Glutamatergic neuron (in vitro differentiated cells): ENCODE measurements around the gene MIPEP. TPM values are rescaled to one million over a fixed set of nuclear protein-coding genes. Genes with fewer than 3 reads are reported as not detected.
A peak's percentile ranks its signal among the peaks of the same experiment; 100 is the strongest.

Experiments
- DNase-seq: peaks from one replicate; pipeline ENCODE4 v3.0.0; 2022
- H3K27ac Mint-ChIP-seq: one replicate; pipeline ENCODE4 v1.8.0; 2020; ENCODE audit warnings: mild to moderate bottlenecking, mixed read lengths, inconsistent platforms; ENCODE audit not compliant: unreplicated experiment
- H3K27me3 Mint-ChIP-seq: one replicate; pipeline ENCODE4 v1.8.0; 2020; ENCODE audit warnings: mild to moderate bottlenecking, moderate library complexity, mixed read lengths, inconsistent platforms; ENCODE audit not compliant: unreplicated experiment
- H3K36me3 Mint-ChIP-seq: one replicate; pipeline ENCODE4 v1.8.0; 2020; ENCODE audit warnings: mild to moderate bottlenecking, mixed read lengths, inconsistent platforms; ENCODE audit not compliant: unreplicated experiment
- H3K4me1 Mint-ChIP-seq: one replicate; pipeline ENCODE4 v1.8.0; 2020; ENCODE audit warnings: mild to moderate bottlenecking, low read depth, mixed read lengths, inconsistent platforms; ENCODE audit not compliant: unreplicated experiment
- H3K4me3 Mint-ChIP-seq: one replicate; pipeline ENCODE4 v1.8.0; 2020; ENCODE audit warnings: mild to moderate bottlenecking, mixed read lengths, inconsistent platforms; ENCODE audit not compliant: unreplicated experiment
- H3K9me3 Mint-ChIP-seq: one replicate; pipeline ENCODE4 v1.8.0; 2020; ENCODE audit warnings: mild to moderate bottlenecking, moderate library complexity, mixed read lengths, inconsistent platforms; ENCODE audit not compliant: unreplicated experiment
- CTCF ChIP-seq: fragments of 200-600 bp; sonication (generic); IDR thresholded peaks from one replicate; pipeline ENCODE4 v1.5.0; 2021; ENCODE audit not compliant: partially characterized antibody, unreplicated experiment
- total RNA-seq: library from RNA; stranded (reverse); fragmentation: NEBNext Ultra II Directional; extraction: Animal tissue kit (Norgen Biotek cat#: 25700); gene quantifications from one replicate; pipeline ENCODE4 v1.2.1, GENCODE V29; 2021; ENCODE audit not compliant: unreplicated experiment

The MIPEP gene
- total RNA-seq, 1 donor from 2014 or later = 7.1 TPM

DNA sequence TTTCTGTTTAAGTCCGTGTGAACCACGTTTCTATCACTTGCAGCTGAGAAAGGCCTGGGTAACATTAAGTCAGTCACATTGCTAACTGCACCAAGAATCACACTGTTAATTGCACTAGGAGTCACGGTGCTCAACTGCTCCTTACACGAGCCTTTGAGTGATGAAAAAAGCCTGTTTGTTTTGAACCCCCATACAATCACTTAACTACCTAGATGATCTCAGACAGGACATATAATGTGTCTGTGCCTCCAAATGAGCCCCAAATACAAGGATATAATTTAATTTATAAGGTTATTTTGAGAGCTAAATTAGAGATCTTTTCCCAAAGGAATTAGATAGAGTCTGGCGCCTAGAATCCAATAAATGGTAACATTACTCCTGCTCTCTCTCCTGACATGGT, 84.1 kb downstream of the MIPEP start:
- no peaks in the 10 kb centered on the region for H3K27me3 Mint-ChIP-seq
- peaks cover 18% of the 10 kb centered on the region for H3K4me1 Mint-ChIP-seq
- no peak for DNase-seq
- peak overlapping the region; percentile 81 for H3K27ac Mint-ChIP-seq
- no peak overlapping the region for H3K4me3 Mint-ChIP-seq
- H3K36me3 Mint-ChIP-seq = peaks cover 4% of the 10 kb centered on the region
- peaks cover 1% of the 10 kb centered on the region for H3K9me3 Mint-ChIP-seq
- TF ChIP-seq CTCF = no peak

- H3K27ac Mint-ChIP-seq = no peak overlapping the region
- H3K9me3 Mint-ChIP-seq = peaks cover 1% of the 10 kb centered on the region
- H3K27me3 Mint-ChIP-seq = no peaks in the 10 kb centered on the region
- no peak overlapping the region for H3K4me3 Mint-ChIP-seq
- peaks cover 21% of the 10 kb centered on the region for H3K4me1 Mint-ChIP-seq
- H3K36me3 Mint-ChIP-seq = peaks cover 4% of the 10 kb centered on the region
- DNase-seq = no peak
- no peak for TF ChIP-seq CTCF
These were observed 85.0 kb downstream of the MIPEP start for GRCh38 chr13:23804166-23804565.

- TF ChIP-seq CTCF = no peak
- H3K36me3 Mint-ChIP-seq = peaks cover 18% of the 10 kb centered on the region
- no peak for DNase-seq
- H3K27me3 Mint-ChIP-seq = no peaks in the 10 kb centered on the region
- H3K27ac Mint-ChIP-seq = no peak overlapping the region
- peaks cover 1% of the 10 kb centered on the region for H3K9me3 Mint-ChIP-seq
- peaks cover 15% of the 10 kb centered on the region for H3K4me1 Mint-ChIP-seq
- H3K4me3 Mint-ChIP-seq = no peak overlapping the region
These were observed 88.1 kb downstream of the MIPEP start for GRCh38 chr13:23801141-23801540.

GRCh38 chr13:23799945-23800344, 89.3 kb downstream of the MIPEP start:
- TF ChIP-seq CTCF = no peak
- Mint-ChIP-seq H3K4me3 (no peak overlapping the region), H3K36me3 (peaks cover 18% of the 10 kb centered on the region), H3K4me1 (peaks cover 10% of the 10 kb centered on the region), H3K27ac (peak overlapping the region; percentile 33), H3K27me3 (no peaks in the 10 kb centered on the region), H3K9me3 (no peaks in the 10 kb centered on the region)
- DNase-seq = no peak

GRCh38 chr13:23797276-23797903, 91.8 kb downstream of the MIPEP start:
- H3K9me3 Mint-ChIP-seq = no peaks in the 10 kb centered on the region
- H3K4me1 Mint-ChIP-seq = peaks cover 6% of the 10 kb centered on the region
- H3K36me3 Mint-ChIP-seq = peaks cover 18% of the 10 kb centered on the region
- TF ChIP-seq CTCF = no peak
- H3K27ac Mint-ChIP-seq = no peak overlapping the region
- H3K4me3 Mint-ChIP-seq = no peak overlapping the region
- no peaks in the 10 kb centered on the region for H3K27me3 Mint-ChIP-seq
- no peak for DNase-seq
